Stimulated activated CD8-positive, alpha-beta memory T cell treated with anti-CD3 and anti-CD28 coated beads, Interleukin-7, amount 100 ng/mL, for 1 hour (primary cell): ENCODE results near the gene TENM4.

ENCODE experiments used
- DNase-seq, 2 donors: peaks; one replicate each; pipeline ENCODE4 v3.0.0-alpha.2; 2020; ENCODE audit warnings: low read depth in 2 of 2

TENM4 gene

DNA sequence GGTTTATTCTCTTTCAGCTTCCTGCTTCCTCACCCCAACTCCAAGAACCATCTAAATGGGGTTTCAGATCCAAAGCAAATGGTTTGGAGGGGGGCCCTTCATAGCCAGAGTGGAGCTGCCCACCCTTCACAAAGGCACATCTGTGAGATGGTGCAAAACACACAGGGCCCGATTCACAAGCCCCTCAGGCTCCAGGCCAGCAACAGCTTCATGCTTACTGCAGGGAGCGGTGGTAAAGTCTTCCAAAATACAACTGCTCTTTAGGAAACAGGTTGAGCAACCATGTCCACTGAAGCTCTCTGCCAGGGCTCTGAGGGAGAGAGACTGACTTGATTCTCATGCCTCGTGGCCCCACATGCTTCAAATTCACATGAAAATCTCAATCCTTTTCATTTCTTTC, 653.1 kb downstream of the TENM4 start:
- DNase-seq: no peak

DNA sequence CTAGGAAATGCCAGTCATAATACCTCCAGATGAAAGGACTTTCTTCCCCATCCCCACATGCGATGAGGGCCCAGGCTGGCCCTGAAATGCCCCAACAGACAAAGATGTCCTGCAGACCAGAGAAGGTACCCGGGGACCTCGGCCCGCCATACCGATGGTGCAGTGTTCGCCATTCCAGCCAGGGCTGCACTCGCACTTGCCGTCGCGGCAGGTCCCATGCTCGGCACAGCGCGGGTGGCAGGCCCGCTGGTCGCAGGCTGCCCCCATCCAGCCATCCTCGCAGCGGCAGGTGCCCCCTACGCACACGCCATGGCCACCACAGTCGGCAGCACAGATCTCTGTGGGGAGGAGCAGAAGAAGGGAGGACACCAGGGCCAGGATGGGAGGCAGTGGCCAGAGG, 654.1 kb downstream of the TENM4 start:
- no peak for DNase-seq

DNA sequence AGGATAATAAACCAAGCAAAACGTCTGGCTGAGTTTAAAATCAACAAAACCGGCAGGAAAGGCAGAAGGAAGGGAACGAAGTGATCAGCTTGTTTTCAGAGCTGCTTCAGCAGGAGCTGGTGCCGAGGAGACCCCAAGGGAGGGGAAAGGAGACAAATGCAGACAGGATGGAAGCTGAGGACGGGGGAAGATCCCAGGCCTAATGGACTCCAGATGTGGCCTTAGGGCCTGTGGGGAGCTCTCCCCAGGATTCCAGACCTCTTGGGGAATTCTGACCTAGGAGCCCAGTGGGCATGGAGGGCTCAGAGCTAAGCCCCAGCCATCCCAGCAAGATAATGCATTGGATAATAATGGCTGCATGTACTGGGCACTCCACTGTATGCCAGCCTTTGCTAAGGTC, 654.7 kb downstream of the TENM4 start:
- no peak for DNase-seq

DNA sequence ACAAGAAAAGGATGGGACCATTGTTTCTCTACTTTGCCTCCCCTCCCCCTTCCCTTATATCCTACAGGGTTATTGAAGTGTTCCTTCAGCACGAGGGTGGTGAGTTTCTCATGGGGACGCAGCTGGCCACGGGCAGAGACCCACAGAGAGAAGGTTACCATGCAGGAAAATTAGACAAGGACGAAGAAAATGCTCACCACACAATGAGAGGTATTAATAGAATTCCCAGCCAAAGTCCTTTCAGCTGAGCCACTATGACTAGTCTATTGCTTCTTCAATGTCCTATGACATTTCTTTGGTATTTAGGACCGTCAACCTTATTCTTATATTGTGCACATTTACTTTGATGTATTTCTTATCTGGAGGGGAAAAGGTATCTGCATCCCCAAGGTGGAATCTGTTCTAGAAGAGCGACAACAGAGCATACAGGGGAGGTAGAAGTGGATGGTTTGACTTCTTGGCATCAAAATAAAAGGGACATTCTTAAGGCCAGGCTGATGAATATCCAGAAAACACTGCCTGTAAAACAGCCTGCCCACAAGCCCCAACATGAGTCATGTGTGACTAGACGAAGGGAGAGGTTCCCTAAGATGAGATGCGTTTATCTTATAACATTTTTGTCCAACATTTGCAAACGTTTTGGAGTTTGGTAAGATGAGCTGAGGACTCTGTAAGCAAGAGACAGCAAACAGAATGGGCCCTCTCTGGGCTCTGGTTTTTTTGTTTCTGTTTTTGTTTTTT, 656.3 kb downstream of the TENM4 start:
- no peak for DNase-seq

DNA sequence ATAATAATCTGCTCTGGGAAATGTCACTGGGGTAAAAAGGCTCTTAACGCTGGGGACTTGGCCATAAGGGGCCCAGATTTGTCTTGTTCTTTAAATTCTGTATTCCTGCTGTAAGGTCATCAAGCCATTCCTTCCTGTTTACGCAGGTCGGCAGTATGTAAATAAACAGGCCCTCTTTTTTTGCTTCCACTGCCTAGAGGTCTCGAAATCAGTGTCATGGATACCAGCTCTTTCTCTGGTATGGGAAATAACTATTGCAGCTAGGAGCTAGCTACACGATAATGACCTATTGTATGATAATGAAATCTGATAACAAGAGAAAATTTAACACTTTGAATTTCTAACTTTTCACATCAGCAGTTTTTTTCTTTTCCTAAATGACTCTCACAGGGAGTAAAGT, 657.0 kb downstream of the TENM4 start:
- no peak for DNase-seq

DNA sequence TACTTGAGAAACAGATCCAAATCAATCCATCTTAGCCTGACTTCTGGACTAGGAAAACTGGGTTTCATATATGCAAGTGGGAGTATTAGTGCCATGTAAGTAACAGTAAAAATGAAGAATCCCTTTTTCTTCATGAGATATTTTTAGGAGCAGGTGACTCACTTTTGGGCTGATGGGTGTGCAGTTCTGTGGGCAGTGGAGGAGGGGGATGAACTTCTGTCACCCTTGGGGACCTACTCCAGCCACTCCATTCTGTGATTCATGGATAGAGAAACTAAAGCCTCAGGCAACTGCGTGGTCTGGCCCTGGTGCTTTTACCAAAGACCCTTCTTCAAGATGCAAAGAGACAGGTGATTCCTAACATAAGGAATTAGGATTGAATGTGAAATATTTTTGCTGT, 657.5 kb downstream of the TENM4 start:
- no peak for DNase-seq

DNA sequence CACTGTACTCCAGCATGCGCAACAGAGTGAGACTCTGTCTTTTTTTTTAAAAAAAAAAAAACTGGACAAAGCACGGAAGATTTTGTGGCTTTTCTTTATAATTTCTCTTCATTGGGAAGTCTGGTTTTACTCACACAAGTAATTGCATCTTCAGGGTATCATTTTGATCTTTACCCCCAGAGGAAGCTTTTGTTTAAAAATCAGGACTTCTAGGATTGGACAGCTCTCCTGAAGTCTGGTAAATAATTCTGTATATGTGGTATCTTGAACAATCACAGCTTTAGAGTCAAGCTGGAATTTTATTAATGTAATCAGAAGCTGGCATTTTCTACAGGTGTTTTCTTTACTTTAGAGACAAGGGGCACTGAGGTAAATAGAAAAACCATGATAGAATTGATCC, 658.1 kb downstream of the TENM4 start:
- no peak for DNase-seq

DNA sequence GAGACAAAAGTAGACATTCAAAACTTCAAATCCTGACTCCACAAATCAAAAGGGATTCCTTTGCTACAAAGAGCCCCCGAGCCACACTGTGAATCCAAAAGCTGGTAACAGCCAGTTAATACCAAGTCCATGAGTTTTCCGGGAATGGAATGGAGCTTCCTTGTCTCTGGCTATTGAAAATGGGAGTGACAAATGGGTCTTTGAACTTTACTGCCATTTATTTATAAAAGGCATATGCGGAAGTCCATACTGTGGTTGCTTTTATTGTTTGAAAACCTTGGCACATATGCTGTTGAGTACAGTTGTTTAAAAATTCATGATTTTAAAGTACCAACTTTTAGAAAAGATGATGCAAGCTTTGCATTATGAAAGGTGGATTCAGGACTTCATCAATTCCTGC, 659.9 kb downstream of the TENM4 start:
- no peak for DNase-seq

DNA sequence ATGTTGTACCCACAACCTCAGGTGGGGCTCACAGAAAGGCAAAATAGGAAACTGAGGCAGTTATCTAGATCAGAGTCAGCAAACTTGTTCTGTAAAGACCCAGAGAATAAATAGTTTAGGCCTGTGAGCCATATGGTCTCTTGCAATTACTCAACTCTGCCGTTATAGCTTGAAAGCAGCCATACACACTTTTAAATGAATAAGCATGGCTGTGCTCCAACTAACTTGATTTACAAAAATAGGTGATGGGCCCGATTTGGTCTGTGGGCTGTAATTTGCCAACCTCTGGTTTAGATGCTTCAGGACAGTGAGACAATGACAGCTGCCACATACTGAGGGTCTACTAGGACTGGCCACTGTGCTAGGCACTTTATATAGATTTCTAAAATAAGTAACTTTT, 667.3 kb downstream of the TENM4 start:
- no peak for DNase-seq

DNA sequence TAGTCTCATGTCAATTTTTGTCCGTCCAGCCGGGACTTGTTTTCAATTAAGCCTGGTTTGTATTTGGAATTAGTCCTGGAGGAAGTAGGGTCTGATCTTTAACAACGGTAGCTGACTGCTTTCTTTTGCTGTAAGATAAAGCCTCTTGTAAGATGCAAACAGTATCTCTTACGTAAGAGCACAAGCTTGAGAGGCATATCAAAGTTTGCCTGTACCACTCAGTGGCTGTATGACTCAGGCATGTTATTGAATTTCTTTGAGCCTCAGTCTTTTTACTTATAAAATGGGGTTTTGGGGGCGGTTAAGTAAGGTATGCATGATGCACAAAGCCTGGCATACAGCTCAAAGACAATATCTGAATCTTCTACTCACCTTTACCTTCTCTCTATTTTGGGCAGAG, 667.8 kb downstream of the TENM4 start:
- no peak for DNase-seq

DNA sequence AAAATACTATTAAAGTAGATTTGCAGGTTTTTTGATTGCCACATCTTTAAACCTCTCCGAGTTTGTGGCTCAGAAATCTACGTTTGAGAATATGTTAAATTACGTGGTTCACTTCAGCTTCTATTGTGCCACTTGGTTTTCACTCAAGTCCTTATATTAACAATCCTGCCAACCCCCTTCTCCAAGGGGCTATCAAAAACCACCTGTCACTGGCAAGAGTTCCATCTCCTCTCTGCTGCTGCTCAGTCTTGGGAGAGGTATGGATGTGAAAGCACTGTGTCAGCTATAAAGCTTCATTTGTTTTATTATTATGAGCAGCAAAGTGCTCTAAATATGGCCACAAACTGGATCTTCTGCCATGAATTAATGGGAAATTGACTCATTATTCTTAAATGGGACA, 668.6 kb downstream of the TENM4 start:
- DNase-seq: no peak

DNA sequence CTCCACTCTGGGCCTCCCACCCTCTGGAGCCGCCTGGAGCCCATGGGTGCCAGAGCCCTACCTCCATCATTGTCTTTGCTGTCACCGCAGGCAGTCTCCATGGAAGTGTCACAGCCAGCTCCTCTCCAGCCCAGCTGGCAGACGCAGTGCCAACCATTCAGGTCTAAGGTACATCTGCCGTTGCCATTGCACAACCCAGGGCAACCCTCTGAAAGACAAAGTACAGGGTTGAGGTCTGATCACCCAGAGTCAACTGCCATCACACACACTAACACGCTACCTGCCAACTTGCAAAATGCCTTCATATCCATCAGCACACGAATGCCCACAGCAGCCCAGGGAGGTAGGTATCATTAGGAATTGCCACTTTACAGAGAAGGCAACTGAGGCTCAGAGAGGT, 669.9 kb downstream of the TENM4 start:
- no peak for DNase-seq

DNA sequence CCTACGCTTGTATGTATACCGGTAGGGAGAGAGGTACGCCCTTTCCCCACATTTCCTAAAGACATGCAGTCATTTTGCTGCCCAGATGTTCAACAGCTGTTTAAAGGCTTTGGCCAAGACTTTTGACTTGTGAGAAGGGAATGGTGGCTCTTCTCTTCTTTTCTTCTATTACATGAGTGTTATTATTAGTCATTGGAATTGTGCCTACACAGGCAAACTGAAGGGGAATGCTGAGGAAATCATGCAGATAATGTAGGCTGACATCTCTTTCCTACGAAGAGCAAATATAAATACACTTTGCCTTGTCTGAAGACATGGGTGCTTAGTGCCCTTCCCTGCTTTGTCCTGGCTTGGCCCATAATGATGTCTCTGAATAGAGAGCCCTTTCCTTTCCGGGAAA, 671.9 kb downstream of the TENM4 start:
- no peak for DNase-seq

DNA sequence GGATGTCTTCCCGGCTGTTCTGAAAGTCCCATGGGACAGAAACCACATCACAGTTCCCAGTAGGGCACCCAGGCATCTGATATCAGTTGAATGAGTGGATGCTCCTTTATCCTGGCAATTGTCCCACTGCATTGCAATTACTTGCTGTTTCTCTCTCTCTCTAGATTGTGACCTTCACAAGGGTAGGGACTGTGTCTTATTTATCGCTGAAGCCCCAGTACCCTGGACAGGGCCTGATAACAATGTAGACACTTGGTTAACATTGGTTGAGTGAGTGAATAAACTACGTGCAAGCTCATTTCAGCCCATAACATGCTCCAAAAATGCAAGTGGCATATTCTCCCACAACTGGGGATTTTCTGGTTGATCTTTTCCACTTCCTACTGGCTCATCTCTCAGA, 672.5 kb downstream of the TENM4 start:
- no peak for DNase-seq

DNA sequence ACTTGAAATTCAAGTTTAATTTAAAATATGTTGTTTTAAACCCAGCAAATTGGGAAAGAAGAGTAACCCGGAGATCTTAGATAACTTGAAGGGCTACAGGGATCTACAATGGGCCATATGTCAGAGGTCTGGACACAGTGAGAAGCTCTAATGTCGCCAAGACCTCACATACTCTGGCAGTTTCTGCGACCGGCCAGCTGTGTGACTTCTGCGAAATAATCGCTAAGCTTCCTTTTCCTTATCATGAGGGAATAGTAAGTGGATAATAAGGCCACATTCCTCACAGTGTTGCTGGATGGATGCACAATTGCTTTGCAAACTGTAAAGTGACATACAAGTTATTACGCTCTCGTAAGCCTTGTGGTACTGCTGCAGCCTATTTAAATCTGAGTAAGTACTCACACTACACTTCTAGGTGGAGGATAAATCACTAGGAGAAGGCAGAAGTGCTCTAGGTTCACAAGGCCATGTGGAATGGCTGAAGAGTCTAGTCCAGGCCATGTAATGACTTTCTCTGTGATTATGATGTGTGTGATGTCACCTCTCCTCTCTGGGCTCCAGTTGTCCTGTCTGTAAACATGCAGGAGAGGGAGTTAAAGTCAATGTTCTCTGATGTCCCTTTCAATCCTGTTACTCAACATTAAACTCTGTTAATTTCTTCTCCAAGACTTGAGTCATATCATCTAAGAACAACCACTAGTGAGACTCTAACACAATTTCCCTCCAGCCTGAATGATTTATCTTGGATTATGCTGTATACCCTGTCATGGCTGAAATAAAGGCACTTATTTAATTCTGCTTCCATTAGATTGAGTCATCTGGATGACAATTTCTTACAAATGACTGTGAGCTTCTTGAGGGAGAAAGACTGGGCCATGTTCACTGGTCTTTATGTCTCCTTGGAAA, 673.5 kb downstream of the TENM4 start:
- DNase-seq: no peak

DNA sequence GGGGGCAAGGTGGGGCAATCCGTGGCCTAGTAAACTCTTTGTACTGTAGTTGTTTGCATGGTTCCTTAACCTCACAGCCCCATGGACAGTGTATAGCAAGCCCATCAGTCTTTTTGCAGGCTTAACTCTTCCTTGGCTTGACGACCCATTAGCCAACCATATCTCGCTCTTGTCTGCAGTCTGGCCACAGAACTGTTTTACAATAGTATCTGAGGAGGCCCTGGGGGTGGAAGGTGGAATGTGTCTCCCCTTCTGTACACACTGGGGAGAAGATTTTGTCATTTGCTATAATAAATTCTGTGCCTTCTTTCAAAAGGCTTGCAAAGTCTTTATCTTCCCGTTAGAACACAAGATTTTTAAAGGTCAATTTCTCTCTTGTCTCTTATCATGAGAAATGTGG, 675.9 kb downstream of the TENM4 start:
- no peak for DNase-seq

DNA sequence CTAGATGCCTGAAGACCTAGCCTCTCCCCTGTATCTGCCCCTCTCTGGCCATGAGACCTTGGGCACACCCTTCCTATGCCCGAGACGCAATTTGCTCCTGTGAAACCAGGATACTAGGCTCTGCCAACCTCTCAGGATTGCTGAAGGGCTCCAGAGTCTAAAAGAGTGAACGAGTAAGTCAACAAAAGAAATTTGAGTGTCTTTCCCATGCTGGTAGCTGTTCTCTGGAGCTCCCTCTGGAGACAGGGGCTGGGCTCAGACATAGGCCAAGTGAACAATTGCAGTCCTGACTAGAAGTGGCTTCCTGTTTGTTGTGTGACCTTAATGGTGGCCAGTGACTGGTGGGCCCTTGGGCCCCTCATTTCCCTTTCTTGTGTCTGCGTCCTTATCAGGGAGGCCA, 677.2 kb downstream of the TENM4 start:
- DNase-seq: no peak

DNA sequence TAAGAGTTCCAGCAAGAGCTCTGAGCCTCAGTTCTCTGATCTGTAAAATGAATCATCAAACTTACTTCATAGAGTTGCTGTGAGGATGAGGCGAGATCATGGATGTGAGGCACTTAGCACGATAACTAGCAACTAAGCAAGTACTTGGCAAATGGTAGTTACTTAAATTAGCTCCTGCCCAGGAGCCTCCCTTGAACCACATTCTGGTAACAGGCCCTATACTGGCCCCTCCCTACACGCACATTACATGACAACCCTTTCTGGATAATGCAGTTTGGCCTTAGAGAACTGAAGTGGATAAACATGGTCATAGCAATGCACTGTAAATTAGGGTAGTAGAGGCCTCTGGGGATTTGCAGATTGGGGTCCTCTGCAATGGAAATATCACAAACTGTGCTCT, 678.7 kb downstream of the TENM4 start:
- no peak for DNase-seq

DNA sequence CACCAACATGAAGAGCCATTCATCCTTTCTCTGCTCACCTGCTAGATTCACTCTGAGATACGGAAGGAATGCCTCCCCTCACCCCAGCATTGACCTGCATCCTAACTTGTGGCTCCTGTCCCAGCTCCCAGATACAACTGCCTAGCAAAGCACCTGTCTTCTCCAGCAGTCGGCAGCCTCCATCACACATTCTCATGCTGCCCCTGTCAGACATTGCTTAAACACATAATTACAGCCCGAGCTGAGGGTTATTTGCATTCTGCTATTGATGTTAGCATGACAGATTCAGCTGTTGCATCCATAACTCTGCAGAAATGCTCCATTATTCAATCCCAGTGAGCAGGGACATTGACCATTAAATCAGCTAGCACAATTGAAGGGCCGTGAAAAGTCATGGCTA, 681.8 kb downstream of the TENM4 start:
- DNase-seq: no peak

DNA sequence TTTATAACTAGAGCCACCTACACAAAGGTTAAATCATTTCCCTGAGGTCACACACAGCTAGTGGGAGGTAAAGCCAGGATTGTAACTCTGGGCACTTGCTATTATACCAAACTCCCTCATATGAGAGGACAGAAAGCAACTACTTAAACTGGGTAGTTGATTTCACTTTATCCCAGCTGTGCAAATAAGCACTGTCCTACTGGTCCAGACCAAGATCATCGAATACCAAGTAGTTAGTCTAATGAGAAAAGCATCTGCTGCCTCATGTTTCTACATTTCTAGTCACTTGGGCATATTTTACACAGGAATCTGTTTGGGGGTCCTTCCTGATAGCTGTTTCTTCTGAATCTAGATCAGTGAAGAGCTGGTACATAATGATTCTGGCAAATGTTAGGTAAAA, 687.5 kb downstream of the TENM4 start:
- no peak for DNase-seq

DNA sequence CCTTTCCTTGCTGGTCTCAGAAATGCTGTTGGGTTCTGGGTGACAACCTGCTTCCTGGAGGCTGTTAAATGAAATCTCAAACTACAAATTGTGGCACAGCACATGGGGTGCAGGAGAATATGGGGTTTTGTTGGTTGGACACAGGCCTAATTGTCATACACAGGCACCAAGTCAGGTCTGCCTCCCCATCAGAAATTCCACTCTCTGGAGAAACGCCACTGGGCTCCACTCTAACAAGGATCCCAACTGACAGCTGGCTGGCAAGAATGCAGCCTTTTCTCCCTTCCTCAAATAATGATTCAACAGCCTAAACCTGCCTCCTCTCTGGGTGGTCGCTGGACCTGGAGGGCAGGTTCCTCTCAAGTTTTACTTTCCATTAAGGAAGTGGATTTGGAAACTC, 688.3 kb downstream of the TENM4 start:
- DNase-seq: no peak

DNA sequence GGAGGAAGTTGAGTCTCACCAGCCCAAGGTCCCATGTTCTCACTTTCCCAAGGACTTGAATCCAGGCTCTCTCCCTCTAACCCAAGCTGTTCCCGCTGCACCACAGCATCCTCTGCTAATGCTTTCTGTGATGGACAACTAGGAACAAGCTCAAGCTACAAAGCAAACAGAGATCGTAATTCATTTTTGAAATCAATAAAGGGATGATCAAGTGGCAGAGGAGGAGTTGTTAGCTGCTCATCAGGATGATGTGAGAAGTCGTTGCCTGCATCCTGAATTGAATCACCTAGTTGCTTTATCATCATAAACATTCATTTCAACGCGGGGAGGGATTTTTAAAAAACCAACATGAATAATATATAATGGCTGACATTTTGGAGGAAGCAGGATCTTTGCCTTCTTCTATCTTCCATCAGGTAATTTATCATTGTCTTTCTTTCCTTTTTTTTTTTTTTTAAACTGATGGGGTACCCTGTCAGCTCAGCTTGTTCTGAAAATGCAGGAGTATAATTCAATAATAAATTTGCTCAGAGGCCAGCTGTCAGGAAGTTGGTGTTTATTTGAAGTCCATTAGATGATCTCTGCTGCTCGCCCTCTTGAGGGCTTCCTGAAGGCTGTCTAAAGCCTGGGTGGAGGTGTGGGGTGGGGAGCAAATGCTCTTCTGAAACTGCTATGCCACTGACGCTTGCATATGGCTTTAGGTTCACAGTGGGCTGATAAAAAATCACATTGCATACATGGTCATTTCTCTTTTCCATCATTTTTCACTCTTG, 691.7 kb downstream of the TENM4 start:
- DNase-seq: no peak

DNA sequence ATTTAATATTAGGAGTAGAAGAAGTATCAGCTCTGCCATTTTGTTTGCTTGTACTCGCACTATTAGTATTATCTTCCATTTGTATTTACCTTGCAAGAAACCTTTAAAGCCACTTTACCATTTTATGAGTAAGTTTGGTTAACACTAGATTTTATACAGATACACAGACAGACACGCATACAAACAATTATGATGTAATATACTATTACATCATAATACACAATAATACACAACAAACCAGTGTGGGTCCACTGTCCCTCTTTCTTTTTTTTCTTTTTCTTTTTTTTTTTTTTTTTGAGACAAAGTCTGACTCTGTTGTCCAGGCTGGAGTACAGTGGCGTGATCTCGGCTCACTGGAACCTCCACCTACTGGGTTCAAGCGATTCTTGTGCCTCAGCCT, 695.9 kb downstream of the TENM4 start:
- no peak for DNase-seq
